ENCODE data around the gene CYP4B1. TPM values are rescaled to one million over a fixed set of nuclear protein-coding genes. Genes with fewer than 3 reads are reported as not detected.

CYP4B1 gene
- total RNA-seq, 1 donor from 2014 or later = 243 TPM

DNA sequence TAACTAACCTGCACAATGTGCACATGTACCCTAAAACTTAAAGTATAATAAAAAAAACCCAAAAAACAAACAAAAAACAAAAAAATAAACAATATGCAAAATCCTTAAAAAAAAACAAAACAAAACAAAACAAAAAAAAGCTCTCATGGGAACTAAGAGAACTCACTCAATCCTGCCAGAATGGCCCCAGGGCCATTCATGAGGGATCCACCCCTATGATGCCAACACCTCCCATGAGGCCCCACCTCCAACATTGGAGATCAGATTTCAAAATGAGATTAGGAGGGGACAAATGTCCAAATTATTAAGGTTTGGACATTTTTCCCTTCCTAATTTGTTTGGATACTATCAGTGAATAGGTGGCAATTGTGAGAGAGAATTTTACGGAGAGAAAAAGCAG lies 10.2 kb downstream of the CYP4B1 start:
- TF ChIP-seq, protein P1, sequence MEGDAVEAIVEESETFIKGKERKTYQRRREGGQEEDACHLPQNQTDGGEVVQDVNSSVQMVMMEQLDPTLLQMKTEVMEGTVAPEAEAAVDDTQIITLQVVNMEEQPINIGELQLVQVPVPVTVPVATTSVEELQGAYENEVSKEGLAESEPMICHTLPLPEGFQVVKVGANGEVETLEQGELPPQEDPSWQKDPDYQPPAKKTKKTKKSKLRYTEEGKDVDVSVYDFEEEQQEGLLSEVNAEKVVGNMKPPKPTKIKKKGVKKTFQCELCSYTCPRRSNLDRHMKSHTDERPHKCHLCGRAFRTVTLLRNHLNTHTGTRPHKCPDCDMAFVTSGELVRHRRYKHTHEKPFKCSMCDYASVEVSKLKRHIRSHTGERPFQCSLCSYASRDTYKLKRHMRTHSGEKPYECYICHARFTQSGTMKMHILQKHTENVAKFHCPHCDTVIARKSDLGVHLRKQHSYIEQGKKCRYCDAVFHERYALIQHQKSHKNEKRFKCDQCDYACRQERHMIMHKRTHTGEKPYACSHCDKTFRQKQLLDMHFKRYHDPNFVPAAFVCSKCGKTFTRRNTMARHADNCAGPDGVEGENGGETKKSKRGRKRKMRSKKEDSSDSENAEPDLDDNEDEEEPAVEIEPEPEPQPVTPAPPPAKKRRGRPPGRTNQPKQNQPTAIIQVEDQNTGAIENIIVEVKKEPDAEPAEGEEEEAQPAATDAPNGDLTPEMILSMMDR (IDR thresholded peaks at IDR 0.05) = no peak
- intact Hi-C loops (cut with DNase I) = no loop called here
- DNase-seq (ENCODE audit: low spot score in 2 of 2) = no peak
- Histone ChIP-seq H3K4me1 (no peaks in the 10 kb centered on the region), H3K9me3 (peaks cover 0 to 8% of the 10 kb centered on the region in 2 donors), H3K4me3 (no peak overlapping the region), H3K27ac (no peak overlapping the region), H3K36me3 (no peaks in the 10 kb centered on the region), H3K27me3 (no peaks in the 10 kb centered on the region)

DNA sequence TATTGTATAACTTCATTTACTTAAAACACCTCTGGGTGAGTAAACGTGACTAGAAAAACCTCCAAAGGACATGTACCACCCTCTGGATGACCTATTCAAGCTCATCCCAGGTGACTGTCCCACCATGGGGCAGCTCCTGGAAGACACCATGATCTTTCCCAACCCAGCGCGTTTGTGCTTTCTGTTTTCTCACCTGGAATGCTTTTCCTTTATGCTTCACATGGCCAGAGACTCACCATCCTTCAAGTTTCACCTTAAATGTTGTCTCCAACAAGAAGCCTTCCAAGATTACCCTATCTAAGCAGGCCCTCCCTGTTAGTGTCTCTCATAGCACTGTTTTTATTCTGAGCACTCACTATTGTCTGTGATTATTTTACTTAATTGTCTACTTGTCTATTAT lies 11.1 kb downstream of the CYP4B1 start:
- Histone ChIP-seq H3K9me3 (peaks cover 0 to 8% of the 10 kb centered on the region in 2 donors), H3K27me3 (no peaks in the 10 kb centered on the region), H3K27ac (no peak overlapping the region), H3K4me3 (no peak overlapping the region), H3K36me3 (no peaks in the 10 kb centered on the region), H3K4me1 (no peaks in the 10 kb centered on the region)
- no peak for DNase-seq (ENCODE audit: low spot score in 2 of 2)
- TF ChIP-seq, protein P1 (IDR thresholded peaks at IDR 0.05) = no peak
- intact Hi-C loops (cut with DNase I) = no loop called here

- Histone ChIP-seq H3K27me3 (no peaks in the 10 kb centered on the region), H3K27ac (no peak overlapping the region), H3K4me1 (no peaks in the 10 kb centered on the region), H3K36me3 (no peaks in the 10 kb centered on the region), H3K4me3 (no peak overlapping the region), H3K9me3 (peaks cover 0 to 8% of the 10 kb centered on the region in 2 donors)
- TF ChIP-seq, protein P1 (IDR thresholded peaks at IDR 0.05) = no peak
- no peak for DNase-seq (ENCODE audit: low spot score in 2 of 2)
- intact Hi-C loops (cut with DNase I) = no loop called here
Observed at GRCh38 chr1:46810596-46810995, 11.8 kb downstream of the CYP4B1 start.

GRCh38 chr1:46811053-46811452 lies 12.2 kb downstream of the CYP4B1 start:
- TF ChIP-seq, protein P1 (IDR thresholded peaks at IDR 0.05) = no peak
- no peaks in the 10 kb centered on the region for H3K36me3 ChIP-seq
- H3K27ac ChIP-seq = no peak overlapping the region
- intact Hi-C loops (cut with DNase I) = no loop called here
- no peaks in the 10 kb centered on the region for H3K27me3 ChIP-seq
- no peak overlapping the region for H3K4me3 ChIP-seq
- H3K4me1 ChIP-seq = no peaks in the 10 kb centered on the region
- H3K9me3 ChIP-seq = peaks cover 0 to 8% of the 10 kb centered on the region in 2 donors
- no peak for DNase-seq (ENCODE audit: low spot score in 2 of 2)

DNA sequence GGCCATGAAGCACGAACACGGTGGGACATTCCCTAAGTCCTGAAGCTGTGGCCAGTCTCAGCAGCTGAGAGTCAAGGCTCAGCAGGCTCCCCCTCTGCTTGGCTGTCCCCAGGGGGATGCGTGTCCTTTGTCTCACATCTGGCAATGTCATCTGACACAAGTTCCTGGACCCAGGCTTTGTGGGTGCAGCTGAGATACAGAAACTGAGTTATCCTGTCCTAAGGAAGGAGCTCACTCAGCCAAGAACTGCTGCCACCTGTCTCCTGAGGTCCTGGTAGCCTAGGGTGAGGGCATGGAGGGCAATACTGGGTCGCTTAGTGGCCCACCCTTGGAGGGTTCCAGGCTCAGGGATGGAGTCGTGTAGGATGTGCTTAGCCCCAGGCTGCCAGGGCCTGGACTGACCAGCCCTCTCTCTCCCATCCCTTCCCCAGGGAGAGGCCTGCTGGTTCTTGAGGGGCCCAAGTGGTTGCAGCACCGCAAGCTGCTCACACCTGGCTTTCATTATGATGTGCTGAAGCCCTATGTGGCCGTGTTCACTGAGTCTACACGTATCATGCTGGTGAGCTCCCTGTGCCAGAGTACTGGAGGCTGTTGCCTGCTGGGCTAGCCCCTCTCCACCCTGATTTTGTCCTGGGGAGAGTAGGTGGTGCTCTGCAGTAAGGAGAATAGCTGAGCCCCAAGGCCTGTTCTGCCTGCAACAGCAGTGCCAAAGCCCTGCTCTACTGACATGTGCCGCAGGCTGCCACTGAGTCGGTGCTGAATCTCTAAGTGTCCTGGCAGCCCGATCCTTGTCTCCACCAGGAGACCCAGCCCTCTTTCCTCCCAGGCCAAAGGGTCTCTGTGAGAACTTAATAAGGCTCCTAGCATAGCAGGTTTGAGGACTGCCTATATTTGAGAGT lies 13.5 kb downstream of the CYP4B1 start:
- H3K4me3 ChIP-seq = no peak overlapping the region
- peaks cover 0 to 8% of the 10 kb centered on the region in 2 donors for H3K9me3 ChIP-seq
- H3K36me3 ChIP-seq = no peaks in the 10 kb centered on the region
- H3K27me3 ChIP-seq = no peaks in the 10 kb centered on the region
- DNase-seq (ENCODE audit: low spot score in 2 of 2) = no peak
- TF ChIP-seq, protein P1 (IDR thresholded peaks at IDR 0.05) = no peak
- no peaks in the 10 kb centered on the region for H3K4me1 ChIP-seq
- intact Hi-C loops (cut with DNase I) = no loop called here
- H3K27ac ChIP-seq = no peak overlapping the region

Data from ascending aorta (tissue), 2 donors.